HEK293T (cell line): ENCODE measurements around the gene ADAMTS17.

ENCODE experiments used
- CTCF ChIA-PET: fragments of 350-600 bp; formaldehyde crosslinking; extraction: SDS; loops from one replicate; lab custom pipeline; 2021; ENCODE audit warnings: antibody characterized with exemption, inconsistent platforms; lab: Yijun Ruan, JAX
- POLR2A ChIA-PET: fragments of 350-600 bp; formaldehyde crosslinking; extraction: SDS; loops from one replicate; lab custom pipeline; 2020; ENCODE audit warnings: antibody characterized with exemption, inconsistent platforms; lab: Yijun Ruan, JAX
- DNase-seq: peaks from one replicate; pipeline ENCODE4 v3.0.0; 2012; ENCODE audit warnings: mixed read lengths; ENCODE audit errors: extremely low spot score
- ARNT ChIP-seq: fragments of 450-650 bp; IDR thresholded peaks from 2 replicates; pipeline ENCODE4 v1.6.1; 2017; ENCODE audit warnings: mild to moderate bottlenecking
- BHLHE40 ChIP-seq: fragments of 450-650 bp; IDR thresholded peaks from 2 replicates; pipeline ENCODE4 v1.6.1; 2016; ENCODE audit warnings: mild to moderate bottlenecking, moderate library complexity, borderline replicate concordance
- CTBP1 ChIP-seq: fragments of 450-650 bp; IDR thresholded peaks from 2 replicates; pipeline ENCODE4 v1.6.1; 2016; ENCODE audit warnings: borderline replicate concordance
- ELF4 ChIP-seq: fragments of 450-650 bp; IDR thresholded peaks from 2 replicates; pipeline ENCODE4 v1.6.1; 2017; ENCODE audit warnings: antibody characterized with exemption
- FOXA1 ChIP-seq: fragments of 450-650 bp; IDR thresholded peaks from 2 replicates; pipeline ENCODE4 v1.6.1; 2016; ENCODE audit warnings: mild to moderate bottlenecking
- FOXK2 ChIP-seq: fragments of 450-650 bp; IDR thresholded peaks from 2 replicates; pipeline ENCODE4 v1.6.1; 2016; ENCODE audit warnings: mild to moderate bottlenecking
- FOXM1 ChIP-seq: fragments of 450-650 bp; IDR thresholded peaks from 2 replicates; pipeline ENCODE4 v1.6.1; 2017; ENCODE audit warnings: mild to moderate bottlenecking, borderline replicate concordance
- HDGF ChIP-seq: fragments of 450-650 bp; IDR thresholded peaks from 2 replicates; pipeline ENCODE4 v1.6.1; 2017; ENCODE audit warnings: antibody characterized with exemption, borderline replicate concordance
- L3MBTL2 ChIP-seq: fragments of 450-650 bp; conservative IDR thresholded peaks from 2 replicates; pipeline ENCODE4 v1.6.1; 2016; ENCODE audit warnings: mild to moderate bottlenecking
- LEF1 ChIP-seq: fragments of 450-650 bp; IDR thresholded peaks from 2 replicates; pipeline ENCODE4 v1.6.1; 2017; ENCODE audit warnings: mild to moderate bottlenecking, borderline replicate concordance
- NFRKB ChIP-seq: fragments of 450-650 bp; IDR thresholded peaks from 2 replicates; pipeline ENCODE4 v1.6.1; 2016; ENCODE audit warnings: mild to moderate bottlenecking, moderate library complexity
- PKNOX1 ChIP-seq: fragments of 450-650 bp; IDR thresholded peaks from 2 replicates; pipeline ENCODE4 v1.6.1; 2016
- SP1 ChIP-seq: fragments of 450-650 bp; IDR thresholded peaks from 2 replicates; pipeline ENCODE4 v1.6.1; 2017
- SUZ12 ChIP-seq: fragments of 450-650 bp; IDR thresholded peaks from 2 replicates; pipeline ENCODE4 v1.6.1; 2016; ENCODE audit warnings: mild to moderate bottlenecking
- TARDBP ChIP-seq: fragments of 450-650 bp; IDR thresholded peaks from 2 replicates; pipeline ENCODE4 v1.6.1; 2016
- ZNF384 ChIP-seq: fragments of 450-650 bp; IDR thresholded peaks from 2 replicates; pipeline ENCODE4 v1.6.1; 2016

ADAMTS17 gene

GRCh38 chr15:100154338-100154737 is 187.4 kb downstream of the ADAMTS17 start:
- DNase-seq: no peak
- POLR2A ChIA-PET: no interaction called here
- TF ChIP-seq CTBP1: no peak
- TF ChIP-seq BHLHE40: no peak
- TF ChIP-seq SUZ12: no peak
- TF ChIP-seq HDGF: no peak
- CTCF ChIA-PET: no interaction called here

DNA sequence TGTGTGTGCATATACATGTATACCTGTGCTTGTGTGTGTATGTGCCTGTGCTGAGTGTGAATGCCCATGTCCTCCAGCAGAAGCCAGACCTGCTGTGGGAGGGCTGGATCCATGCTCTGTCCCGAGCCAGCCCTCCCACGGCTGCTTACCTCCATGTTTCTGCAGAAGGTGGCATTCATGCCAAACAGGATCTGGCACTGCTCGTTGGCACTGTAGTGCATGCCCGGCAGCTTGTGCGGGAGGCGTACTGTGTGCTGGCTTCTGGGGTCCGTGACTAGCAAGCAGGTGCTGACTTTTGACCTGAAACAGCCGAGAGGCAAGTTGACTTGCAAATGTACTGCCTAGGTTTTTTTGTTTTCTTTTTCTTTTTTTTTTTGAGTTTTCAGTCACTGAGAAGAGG is 189.3 kb downstream of the ADAMTS17 start:
- ChIA-PET CTCF (no interaction called here), POLR2A (no interaction called here)
- TF ChIP-seq BHLHE40 (no peak), TARDBP (no peak), SP1 (no peak), NFRKB (no peak), SUZ12 (no peak), ARNT (no peak), FOXM1 (no peak), L3MBTL2 (no peak), ELF4 (no peak), FOXA1 (no peak), ZNF384 (no peak), PKNOX1 (no peak), CTBP1 (no peak), FOXK2 (no peak)
- DNase-seq: no peak

GRCh38 chr15:100150906-100151305 is 190.9 kb downstream of the ADAMTS17 start:
- no peak for TF ChIP-seq ARNT
- no peak for TF ChIP-seq LEF1
- no peak for TF ChIP-seq CTBP1
- TF ChIP-seq FOXM1: no peak
- DNase-seq: no peak
- POLR2A ChIA-PET: no interaction called here
- CTCF ChIA-PET: no interaction called here

DNA sequence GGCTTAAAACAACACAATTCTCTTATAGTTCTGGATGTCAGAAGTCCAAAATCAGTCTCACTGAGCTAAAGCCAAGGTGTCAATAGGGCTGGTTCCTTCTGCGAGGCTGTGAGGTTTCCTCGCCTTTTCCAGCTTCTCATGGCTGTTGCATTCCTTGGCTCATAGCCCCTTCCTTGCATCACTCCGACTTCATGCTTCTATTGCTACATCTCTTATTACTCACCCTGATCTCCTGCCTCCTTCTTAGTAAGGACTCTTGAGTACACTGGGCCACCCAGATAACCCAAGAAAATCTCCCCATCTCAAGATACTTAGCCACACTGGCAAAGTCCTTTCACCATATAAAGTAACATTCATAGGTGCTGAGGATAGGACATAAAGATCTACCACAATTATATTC is 193.9 kb downstream of the ADAMTS17 start:
- TF ChIP-seq HDGF (no peak), FOXM1 (no peak), ARNT (no peak), SP1 (no peak), BHLHE40 (no peak), CTBP1 (no peak), LEF1 (no peak), ELF4 (no peak)
- ChIA-PET CTCF (no interaction called here), POLR2A (no interaction called here)
- no peak for DNase-seq

- ChIA-PET CTCF (no interaction called here), POLR2A (no interaction called here)
- TF ChIP-seq LEF1: no peak
- TF ChIP-seq L3MBTL2: no peak
- no peak for TF ChIP-seq ARNT
- DNase-seq: no peak
Observed at GRCh38 chr15:100143378-100143777, 198.4 kb downstream of the ADAMTS17 start.

- DNase-seq: no peak
- ChIA-PET CTCF (no interaction called here), POLR2A (no interaction called here)
- TF ChIP-seq PKNOX1 (no peak), ARNT (no peak), ELF4 (no peak), CTBP1 (no peak), SP1 (no peak), BHLHE40 (no peak), SUZ12 (no peak), L3MBTL2 (no peak), TARDBP (no peak), ZNF384 (no peak), FOXK2 (no peak), HDGF (no peak), FOXA1 (no peak), NFRKB (no peak), FOXM1 (no peak), LEF1 (no peak)
Observed at GRCh38 chr15:100141311-100142001, 200.3 kb downstream of the ADAMTS17 start.

GRCh38 chr15:100140527-100141308 is 201.1 kb downstream of the ADAMTS17 start:
- ChIA-PET CTCF (no interaction called here), POLR2A (no interaction called here)
- DNase-seq: no peak
- no peak for TF ChIP-seq L3MBTL2
- TF ChIP-seq ELF4: no peak
- no peak for TF ChIP-seq ARNT
- no peak for TF ChIP-seq HDGF
- no peak for TF ChIP-seq SUZ12
- TF ChIP-seq CTBP1: no peak
- no peak for TF ChIP-seq ZNF384
- no peak for TF ChIP-seq FOXK2
- TF ChIP-seq FOXM1: no peak
- no peak for TF ChIP-seq NFRKB
- no peak for TF ChIP-seq BHLHE40
